ENCODE measurements around the gene RAPH1. TPM values are rescaled to one million over a fixed set of nuclear protein-coding genes. Genes with fewer than 3 reads are reported as not detected.

The RAPH1 gene
- total RNA-seq, 8 experiments from 2014 or later: 1.1 to 76.5 (median 11.1) TPM

GRCh38 chr2:203463266-203463678 is 71.8 kb downstream of the RAPH1 start:
- ATAC-seq (replicated peaks in 6 of 8): no peak
- in situ Hi-C loops (cut with MboI; ENCODE audit: low pct_unique_long_range_greater_than_20kb in 2 of 9, low sequenced_read_pairs in 9 of 9, unreplicated experiment in 9 of 9): no loop called here
- Histone ChIP-seq H3K4me3 (no peak overlapping the region), H3K27ac (no peak overlapping the region), H3K4me1 (replicated peaks in 1 of 2) (peaks cover 0 to 2% of the 10 kb centered on the region in 2 donors)

- Histone ChIP-seq H3K4me3 (no peak overlapping the region), H3K4me1 (replicated peaks in 1 of 2) (peaks cover 0 to 2% of the 10 kb centered on the region in 2 donors), H3K27ac (no peak overlapping the region)
- ATAC-seq (replicated peaks in 6 of 8): no peak
- 80 to 100% (median 100%) methylated on average over 1 of the region's 1 CpG for WGBS, 10 experiments
- in situ Hi-C loops (cut with MboI; ENCODE audit: low pct_unique_long_range_greater_than_20kb in 2 of 9, low sequenced_read_pairs in 9 of 9, unreplicated experiment in 9 of 9): no loop called here
Measured at GRCh38 chr2:203462308-203462707, 72.8 kb downstream of the RAPH1 start.

- peaks cover 0 to 2% of the 10 kb centered on the region in 2 donors for H3K4me1 ChIP-seq (replicated peaks in 1 of 2)
- in situ Hi-C loops (cut with MboI; ENCODE audit: low pct_unique_long_range_greater_than_20kb in 2 of 9, low sequenced_read_pairs in 9 of 9, unreplicated experiment in 9 of 9): no loop called here
- H3K4me3 ChIP-seq: no peak overlapping the region
- H3K27ac ChIP-seq: no peak overlapping the region
- ATAC-seq (replicated peaks in 6 of 8): no peak
Measured at GRCh38 chr2:203461746-203462145, 73.4 kb downstream of the RAPH1 start.

- ATAC-seq (replicated peaks in 6 of 8): no peak
- 62 to 100% (median 90%) methylated on average over 1 to 3 of the region's 3 CpGs for WGBS, 10 experiments
- Histone ChIP-seq H3K27ac (no peak overlapping the region), H3K4me1 (replicated peaks in 1 of 2) (no peaks in the 10 kb centered on the region), H3K4me3 (no peak overlapping the region)
- in situ Hi-C loops (cut with MboI; ENCODE audit: low pct_unique_long_range_greater_than_20kb in 2 of 9, low sequenced_read_pairs in 9 of 9, unreplicated experiment in 9 of 9): no loop called here
Measured at GRCh38 chr2:203455209-203455608, 79.9 kb downstream of the RAPH1 start.

GRCh38 chr2:203453858-203454451 is 81.1 kb downstream of the RAPH1 start:
- Histone ChIP-seq H3K27ac (no peak overlapping the region), H3K4me1 (replicated peaks in 1 of 2) (no peaks in the 10 kb centered on the region), H3K4me3 (no peak overlapping the region)
- in situ Hi-C loops (cut with MboI; ENCODE audit: low pct_unique_long_range_greater_than_20kb in 2 of 9, low sequenced_read_pairs in 9 of 9, unreplicated experiment in 9 of 9): no loop called here
- peak; percentile 42 to 73 (median 59) for ATAC-seq (replicated peaks in 6 of 8)
- 0 to 100% (median 63%) methylated on average over 1 of the region's 1 CpG; no CpG with 5 or more reads in 3 of the 10 experiments for WGBS, 10 experiments

GRCh38 chr2:203451689-203452088 is 83.4 kb downstream of the RAPH1 start:
- WGBS, 10 experiments: 78 to 100% (median 88%) methylated on average over 1 of the region's 1 CpG; no CpG with 5 or more reads in 5 of the 10 experiments
- no peak overlapping the region for H3K4me3 ChIP-seq
- H3K4me1 ChIP-seq (replicated peaks in 1 of 2): no peaks in the 10 kb centered on the region
- no peak overlapping the region for H3K27ac ChIP-seq
- in situ Hi-C loops (cut with MboI; ENCODE audit: low pct_unique_long_range_greater_than_20kb in 2 of 9, low sequenced_read_pairs in 9 of 9, unreplicated experiment in 9 of 9): no loop called here
- ATAC-seq (replicated peaks in 6 of 8): no peak

- Histone ChIP-seq H3K4me3 (no peak overlapping the region), H3K27ac (no peak overlapping the region), H3K4me1 (replicated peaks in 1 of 2) (no peaks in the 10 kb centered on the region)
- in situ Hi-C loops (cut with MboI; ENCODE audit: low pct_unique_long_range_greater_than_20kb in 2 of 9, low sequenced_read_pairs in 9 of 9, unreplicated experiment in 9 of 9): no loop called here
- WGBS, 10 experiments: 83 to 100% (median 100%) methylated on average over 1 to 2 of the region's 2 CpGs; no CpG with 5 or more reads in 3 of the 10 experiments
- ATAC-seq (replicated peaks in 6 of 8): no peak
Measured at GRCh38 chr2:203451011-203451410, 84.1 kb downstream of the RAPH1 start.

- Histone ChIP-seq H3K4me1 (replicated peaks in 1 of 2) (no peaks in the 10 kb centered on the region), H3K4me3 (no peak overlapping the region), H3K27ac (no peak overlapping the region)
- ATAC-seq (replicated peaks in 6 of 8): no peak
- WGBS, 10 experiments: 13 to 100% (median 98%) methylated on average over 1 to 3 of the region's 3 CpGs; no CpG with 5 or more reads in 4 of the 10 experiments
- in situ Hi-C loops (cut with MboI; ENCODE audit: low pct_unique_long_range_greater_than_20kb in 2 of 9, low sequenced_read_pairs in 9 of 9, unreplicated experiment in 9 of 9): no loop called here
Measured at GRCh38 chr2:203450561-203450960, 84.5 kb downstream of the RAPH1 start.

GRCh38 chr2:203446780-203447179 is 88.3 kb downstream of the RAPH1 start:
- ATAC-seq (replicated peaks in 6 of 8): no peak
- Histone ChIP-seq H3K27ac (no peak overlapping the region), H3K4me3 (no peak overlapping the region), H3K4me1 (replicated peaks in 1 of 2) (peaks cover 0 to 4% of the 10 kb centered on the region in 2 donors)
- in situ Hi-C loops (cut with MboI; ENCODE audit: low pct_unique_long_range_greater_than_20kb in 2 of 9, low sequenced_read_pairs in 9 of 9, unreplicated experiment in 9 of 9): no loop called here
- 75 to 100% (median 96%) methylated on average over 1 to 3 of the region's 3 CpGs; no CpG with 5 or more reads in 1 of the 10 experiments for WGBS, 10 experiments

GRCh38 chr2:203446071-203446481 is 89.0 kb downstream of the RAPH1 start:
- in situ Hi-C loops (cut with MboI; ENCODE audit: low pct_unique_long_range_greater_than_20kb in 2 of 9, low sequenced_read_pairs in 9 of 9, unreplicated experiment in 9 of 9): no loop called here
- WGBS, 10 experiments: 31 to 100% (median 98%) methylated on average over 1 to 3 of the region's 3 CpGs
- ATAC-seq (replicated peaks in 6 of 8): no peak
- peaks cover 0 to 4% of the 10 kb centered on the region in 2 donors for H3K4me1 ChIP-seq (replicated peaks in 1 of 2)
- no peak overlapping the region for H3K4me3 ChIP-seq
- H3K27ac ChIP-seq: no peak overlapping the region

GRCh38 chr2:203444738-203445137 is 90.4 kb downstream of the RAPH1 start:
- Histone ChIP-seq H3K4me3 (no peak overlapping the region), H3K4me1 (replicated peaks in 1 of 2) (peaks cover 0 to 4% of the 10 kb centered on the region in 2 donors), H3K27ac (no peak overlapping the region)
- 74 to 100% (median 87%) methylated on average over 1 to 7 of the region's 7 CpGs for WGBS, 10 experiments
- no peak for ATAC-seq (replicated peaks in 6 of 8)
- in situ Hi-C loops (cut with MboI; ENCODE audit: low pct_unique_long_range_greater_than_20kb in 2 of 9, low sequenced_read_pairs in 9 of 9, unreplicated experiment in 9 of 9): no loop called here

GRCh38 chr2:203442463-203442862 is 92.6 kb downstream of the RAPH1 start:
- H3K27ac ChIP-seq: no peak overlapping the region
- H3K4me1 ChIP-seq (replicated peaks in 1 of 2): peaks cover 0 to 4% of the 10 kb centered on the region in 2 donors
- in situ Hi-C loops (cut with MboI; ENCODE audit: low pct_unique_long_range_greater_than_20kb in 2 of 9, low sequenced_read_pairs in 9 of 9, unreplicated experiment in 9 of 9): no loop called here
- no peak overlapping the region for H3K4me3 ChIP-seq
- ATAC-seq (replicated peaks in 6 of 8): no peak
- 20 to 100% (median 67%) methylated on average over 1 to 5 of the region's 5 CpGs; no CpG with 5 or more reads in 2 of the 10 experiments for WGBS, 10 experiments

GRCh38 chr2:203441463-203441862 is 93.6 kb downstream of the RAPH1 start:
- no peak for ATAC-seq (replicated peaks in 6 of 8)
- H3K27ac ChIP-seq: no peak overlapping the region

GRCh38 chr2:203440671-203441070 is 94.4 kb downstream of the RAPH1 start:
- Histone ChIP-seq H3K4me1 (replicated peaks in 1 of 2) (peaks cover 0 to 4% of the 10 kb centered on the region in 2 donors), H3K27ac (no peak overlapping the region), H3K4me3 (no peak overlapping the region)
- in situ Hi-C loops (cut with MboI; ENCODE audit: low pct_unique_long_range_greater_than_20kb in 2 of 9, low sequenced_read_pairs in 9 of 9, unreplicated experiment in 9 of 9): no loop called here
- WGBS, 10 experiments: no CpG with 5 or more reads among the region's 4 CpGs
- ATAC-seq (replicated peaks in 6 of 8): peak in 1 of 8 experiments; percentile 14

More at GRCh38 chr2:203441463-203441862, 93.6 kb downstream of the RAPH1 start:
- in situ Hi-C loops (cut with MboI; ENCODE audit: low pct_unique_long_range_greater_than_20kb in 2 of 9, low sequenced_read_pairs in 9 of 9, unreplicated experiment in 9 of 9): no loop called here
- H3K4me3 ChIP-seq: no peak overlapping the region
- peaks cover 0 to 4% of the 10 kb centered on the region in 2 donors for H3K4me1 ChIP-seq (replicated peaks in 1 of 2)
- 80 to 100% (median 89%) methylated on average over 1 to 3 of the region's 3 CpGs; no CpG with 5 or more reads in 4 of the 10 experiments for WGBS, 10 experiments

Data from motor neuron (in vitro differentiated cells).